NCI-H460 (cell line): ENCODE results near the gene SLC25A46. TPM values are rescaled to one million over a fixed set of nuclear protein-coding genes. Genes with fewer than 3 reads are reported as not detected.
A peak's percentile ranks its signal among the peaks of the same experiment; 100 is the strongest.
"Not testable (repeated sequence)": the region's sequence is repeated elsewhere in the genome, so short reads cannot be mapped to it uniquely, and the experiment has no call there.

Experiments
- DNase-seq: peaks from one replicate; pipeline ENCODE4 v3.0.0-alpha.2; 2016; ENCODE audit warnings: low read depth; ENCODE audit errors: extremely low read depth
- total RNA-seq: library from RNA; depleted of rRNA; stranded (reverse); fragments of >200 nt; shearing (Covaris generic); gene quantifications from 2 replicates; pipeline ENCODE4 v1.2.3, GENCODE V29; 2014; rRNA removed

Gene SLC25A46
- total RNA-seq, 1 experiment from 2014 or later, result 42.8 TPM

DNA sequence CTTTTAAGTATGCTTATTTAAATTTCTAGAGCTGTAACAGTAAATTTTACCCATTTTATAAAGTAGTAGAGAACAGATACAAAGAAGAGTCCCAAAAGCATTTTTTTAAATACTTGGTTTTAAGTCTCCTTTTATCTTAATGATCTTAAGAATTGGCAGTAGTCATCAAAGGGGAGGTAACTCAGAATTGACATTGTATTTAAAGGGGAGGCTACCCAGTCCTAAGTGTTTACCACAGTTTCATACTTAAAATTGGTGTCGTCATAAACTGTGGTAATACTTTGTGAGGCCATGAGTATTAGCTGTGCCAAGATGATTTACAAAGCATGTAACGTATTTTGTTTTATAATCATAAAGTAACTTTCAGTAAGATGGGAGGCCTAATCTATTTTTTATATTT, 14.8 kb downstream of the SLC25A46 start:
- no peak for DNase-seq

- DNase-seq, result no peak
Measured at GRCh38 chr5:110754181-110754580, 15.4 kb downstream of the SLC25A46 start.

GRCh38 chr5:110757118-110757729, 18.4 kb downstream of the SLC25A46 start:
- DNase-seq, result peak; percentile 67

- DNase-seq, result no peak
Measured at GRCh38 chr5:110760158-110760557, 21.4 kb downstream of the SLC25A46 start.

DNA sequence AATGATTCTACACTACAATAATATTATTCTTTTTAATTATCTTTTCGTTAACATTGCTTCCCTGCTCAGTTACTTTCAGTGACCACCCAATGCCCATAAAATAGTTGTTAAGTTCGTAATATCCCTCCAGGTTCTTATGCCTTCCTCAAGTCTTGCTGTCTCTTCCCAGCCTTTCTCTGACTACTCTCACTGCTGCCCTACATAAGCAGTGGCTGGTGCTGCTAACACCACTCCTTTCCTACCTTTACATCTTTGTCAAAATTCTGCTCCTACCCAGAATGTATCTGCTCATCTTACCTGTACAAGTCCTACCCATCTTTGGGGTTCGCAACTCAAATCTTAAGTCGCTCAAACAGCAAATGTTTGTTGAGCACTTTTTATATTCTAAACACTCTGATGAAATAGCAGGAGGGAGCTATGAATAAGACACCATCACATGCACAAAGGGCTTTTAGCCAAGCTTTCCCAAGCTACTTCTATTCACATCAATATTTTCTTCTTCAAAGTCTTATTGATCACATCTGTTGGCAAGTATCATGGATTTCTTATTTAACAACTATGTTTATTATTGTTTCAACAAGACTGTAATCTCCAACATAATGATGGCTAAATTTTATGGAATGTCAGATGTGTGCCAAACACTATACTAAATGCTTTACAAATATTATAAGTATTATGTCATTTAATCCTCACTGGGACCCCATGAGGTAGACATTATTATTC, 29.5 kb downstream of the SLC25A46 start:
- no peak for DNase-seq

GRCh38 chr5:110769000-110769681, 30.3 kb downstream of the SLC25A46 start:
- no peak for DNase-seq

- no peak for DNase-seq
Measured at GRCh38 chr5:110770286-110770685, 31.5 kb downstream of the SLC25A46 start.

DNA sequence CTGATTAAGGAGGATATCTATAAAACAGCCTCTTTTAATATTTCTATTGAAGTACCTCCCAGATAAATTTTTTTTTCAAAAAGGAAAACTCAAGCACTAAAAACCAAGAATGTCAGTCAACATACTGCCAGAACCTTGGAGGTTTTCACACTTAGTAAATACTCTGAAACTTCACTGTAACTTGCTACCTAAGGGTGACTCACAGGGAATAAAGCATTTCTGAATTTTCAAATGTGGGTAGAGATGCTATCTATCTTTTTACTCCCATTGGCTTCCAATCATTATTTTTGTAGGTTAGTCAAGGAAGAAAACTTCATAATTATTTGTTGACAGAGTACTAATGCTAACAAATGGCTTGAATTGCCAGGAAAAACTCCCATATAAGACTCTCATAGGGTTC, 46.1 kb downstream of the SLC25A46 start:
- DNase-seq, result no peak

DNA sequence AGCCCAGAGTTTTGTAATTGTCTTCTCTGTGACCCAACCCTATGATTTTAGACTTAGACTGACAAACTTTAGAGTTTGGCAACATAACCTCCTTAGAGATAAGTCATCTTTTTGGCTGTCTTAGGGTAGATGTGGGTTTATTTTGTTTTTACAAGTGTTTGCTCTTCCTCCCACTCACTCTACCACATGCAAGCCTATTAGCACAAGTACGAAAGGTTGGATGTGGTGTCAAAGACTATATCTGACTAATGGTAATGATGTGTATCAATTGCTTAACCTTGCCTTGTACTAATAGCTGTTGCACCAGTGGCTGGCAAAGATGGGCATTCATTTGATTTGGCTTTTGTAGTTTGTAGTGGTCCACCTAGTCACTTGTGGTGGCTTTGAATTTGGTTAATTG, 46.5 kb downstream of the SLC25A46 start:
- DNase-seq, result no peak

- not testable (repeated sequence) for DNase-seq
Measured at GRCh38 chr5:110788006-110788405, 49.2 kb downstream of the SLC25A46 start.

- DNase-seq, result no peak
Measured at GRCh38 chr5:110790673-110791072, 51.9 kb downstream of the SLC25A46 start.

- DNase-seq, result no peak
Measured at GRCh38 chr5:110802998-110803397, 64.2 kb downstream of the SLC25A46 start.

DNA sequence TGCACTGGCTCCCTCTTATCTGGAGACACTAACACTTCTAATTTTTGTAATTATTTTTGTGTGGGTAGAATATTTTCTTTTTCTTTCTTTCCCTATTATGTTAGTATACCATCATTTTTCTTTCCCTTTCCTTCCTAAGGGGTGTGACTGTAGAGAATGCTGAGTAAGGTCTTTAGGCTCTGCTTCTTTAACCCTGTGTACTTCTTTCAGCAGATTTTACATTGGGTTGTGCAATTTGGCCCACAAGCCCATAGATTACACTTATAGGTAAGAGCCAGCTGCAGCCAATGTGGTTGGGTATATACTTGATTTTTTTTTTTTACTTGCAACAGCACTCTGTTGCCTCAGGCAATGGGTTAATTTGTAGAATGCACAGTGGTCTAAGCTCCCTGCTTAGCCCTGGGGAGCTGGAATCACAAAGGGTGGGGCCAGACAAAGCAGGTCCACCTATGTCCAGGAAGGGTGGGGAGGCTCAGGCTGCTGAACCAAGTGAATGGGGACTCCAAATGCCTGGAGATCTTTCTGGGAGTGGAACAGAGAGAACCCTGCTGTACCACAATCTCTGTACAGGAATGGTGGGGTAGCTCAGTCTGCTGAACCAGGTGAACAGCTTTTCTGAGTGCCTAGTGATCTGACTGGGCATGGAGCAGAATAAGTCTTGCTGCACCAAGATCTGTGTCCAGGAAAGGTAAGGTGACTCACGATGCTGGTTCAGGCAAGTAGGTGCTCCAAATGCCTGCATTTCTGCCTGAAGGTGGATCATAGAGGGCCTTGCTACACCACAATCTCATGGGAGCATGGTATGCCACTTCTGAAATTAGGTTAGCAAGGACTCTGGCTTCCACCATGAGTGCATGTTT, 64.9 kb downstream of the SLC25A46 start:
- DNase-seq, result no peak

DNA sequence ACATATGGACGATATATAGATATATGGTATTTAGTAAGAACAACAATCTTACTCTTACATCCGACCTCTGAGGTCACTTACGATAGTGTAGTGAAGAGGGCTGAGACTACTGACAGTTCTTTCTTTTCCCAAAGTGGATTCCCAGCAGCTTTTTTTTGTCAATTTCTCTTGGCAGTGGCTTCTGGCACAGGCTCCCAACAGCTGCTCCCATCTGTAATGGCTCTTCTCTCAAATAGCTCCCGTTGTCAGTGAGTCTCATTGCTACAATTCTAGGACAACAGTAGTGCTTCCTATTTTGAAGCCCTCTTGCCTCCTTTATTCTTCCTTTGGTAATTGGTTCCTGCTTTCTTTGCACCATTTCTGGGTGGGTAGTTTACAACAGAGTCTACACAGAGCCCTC, 68.4 kb downstream of the SLC25A46 start:
- DNase-seq, result no peak

DNA sequence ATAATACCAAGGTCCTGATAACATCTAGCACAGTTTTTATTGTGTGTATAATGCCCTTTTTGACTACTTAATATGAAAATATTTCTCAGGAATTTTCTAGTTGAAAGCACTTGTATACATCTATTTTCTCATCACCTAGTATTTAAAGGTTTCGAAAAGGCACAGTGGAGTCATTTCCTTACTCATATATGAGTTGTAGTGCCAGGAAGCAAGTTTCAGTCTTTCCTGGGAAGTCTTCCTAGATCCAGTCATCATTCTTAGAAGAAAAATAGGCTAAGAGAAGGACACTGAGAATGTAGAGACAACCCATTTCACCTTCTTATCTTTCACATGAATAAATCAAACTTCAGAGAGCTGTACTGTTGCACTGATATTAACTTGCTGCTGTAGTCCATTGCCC, 70.2 kb downstream of the SLC25A46 start:
- no peak for DNase-seq

Other genes with a start within 250 kb of the SLC25A46 start
- gene TMEM232, start 12.3 kb upstream of the SLC25A46 start, total RNA-seq, result 0.84 and 2.0 TPM in 2 replicates